Measurements from ENCODE around the gene TCF3.

Gene TCF3

DNA sequence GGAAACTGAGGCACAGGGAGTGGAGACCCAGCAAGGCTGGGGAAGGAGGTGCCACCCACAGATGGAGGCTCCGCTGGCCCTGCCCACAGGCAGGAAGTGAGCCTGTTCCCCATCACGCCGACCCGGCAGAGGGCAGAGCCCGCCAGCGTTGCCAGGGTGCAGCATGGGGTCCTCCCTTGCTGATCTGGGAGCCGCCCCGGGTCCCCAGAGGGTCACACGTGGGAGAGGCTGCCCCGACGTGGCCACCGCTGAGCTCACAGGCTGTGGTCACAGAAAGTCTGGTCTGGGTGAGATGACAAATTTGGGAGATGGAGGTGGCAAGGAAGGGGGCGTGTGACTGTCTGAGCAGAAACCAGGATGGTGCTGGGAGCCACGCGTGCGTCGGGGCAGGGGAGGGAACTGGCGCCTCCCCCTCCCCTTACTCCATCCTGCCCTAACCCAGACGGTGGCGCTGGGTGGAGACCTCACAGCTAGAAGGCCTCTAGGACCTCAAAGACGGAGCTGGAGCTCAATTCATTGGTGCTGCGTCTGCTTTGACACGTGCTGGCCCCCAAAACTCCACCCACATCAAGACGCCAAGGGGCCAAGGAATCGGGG is 92.0 kb downstream of the TCF3 start:
- no peak for DNase-seq (ENCODE audit: low read depth)

All from stimulated activated CD8-positive, alpha-beta memory T cell treated with anti-CD3 and anti-CD28 coated beads, Interleukin-15, amount 100 ng/mL, for 1 hour (primary cell).